Measurements from ENCODE around the gene CPZ.

- no peak for TF ChIP-seq CTCF (IDR thresholded peaks at IDR 0.05)
- no peak for TF ChIP-seq POLR2A (IDR thresholded peaks at IDR 0.05)
Measured at GRCh38 chr4:8602686-8603430, 10.3 kb downstream of the CPZ start.

All from thyroid gland (tissue), 4 donors.